Peyer's patch (tissue), 4 donors: ENCODE data around the gene PTPRU. TPM values are rescaled to one million over a fixed set of nuclear protein-coding genes. Genes with fewer than 3 reads are reported as not detected.

Source experiments
- DNase-seq, 3 donors: peaks; one replicate each; pipeline ENCODE4 v3.0.0-alpha.2; 2017 to 2019
- H3K27ac ChIP-seq, 4 donors: fragments of 200-600 bp; sonication (generic); one replicate each; pipeline ENCODE4 v1.5.1; 2016 to 2019
- H3K27me3 ChIP-seq, 2 donors: fragments of 200-600 bp; sonication (generic); one replicate each; pipeline ENCODE4 v1.5.1; 2019
- H3K36me3 ChIP-seq, 3 donors: fragments of 200-600 bp; sonication (generic); one replicate each; pipeline ENCODE4 v1.5.1; 2016 to 2019
- H3K4me1 ChIP-seq, 4 donors: fragments of 200-600 bp; sonication (generic); one replicate each; pipeline ENCODE4 v1.5.1; 2016 to 2019
- H3K4me3 ChIP-seq, 4 donors: fragments of 200-600 bp; sonication (generic); 1 replicate in 3 of 4; 2 replicates in 1 of 4; pipeline ENCODE4 v1.5.1; 2016 to 2019; ENCODE audit warnings: mild to moderate bottlenecking in 1 of 4
- H3K9me3 ChIP-seq, 4 donors: fragments of 200-600 bp; sonication (generic); one replicate each; pipeline ENCODE4 v1.5.1; 2016 to 2019; ENCODE audit warnings: mild to moderate bottlenecking in 1 of 4
- CTCF ChIP-seq, 6 experiments: fragments of 450-650 bp in 4 of 6; fragments of 200-600 bp in 2 of 6; sonication (generic) in 1 of 6; IDR thresholded peaks; one replicate each; pipeline ENCODE4 v1.5.1; 2017 to 2019; ENCODE audit warnings: antibody characterized with exemption in 6 of 6, mild to moderate bottlenecking in 3 of 6, moderate library complexity in 1 of 6
- POLR2A ChIP-seq, 2 donors: fragments of 450-650 bp; IDR thresholded peaks; one replicate each; pipeline ENCODE4 v1.5.1; 2017; ENCODE audit warnings: antibody characterized with exemption in 2 of 2, mild to moderate bottlenecking in 2 of 2, moderate library complexity in 2 of 2
- total RNA-seq, 4 donors: library from RNA; depleted of rRNA; stranded (reverse); fragments of >200 nt; gene quantifications; one replicate each; pipeline ENCODE4 v1.1.0, GENCODE V29; 2016

Gene PTPRU
- total RNA-seq, 4 donors from 2014 or later: 0.18 to 5.0 (median 4.0) TPM

GRCh38 chr1:29364101-29364678 lies 127.9 kb downstream of the PTPRU start:
- Histone ChIP-seq H3K4me1 (no peaks in the 10 kb centered on the region), H3K27ac (no peak overlapping the region), H3K27me3 (no peaks in the 10 kb centered on the region), H3K9me3 (no peaks in the 10 kb centered on the region), H3K4me3 (no peak overlapping the region), H3K36me3 (no peaks in the 10 kb centered on the region)
- peak in 1 of 3 donors; percentile 18 for DNase-seq
- TF ChIP-seq POLR2A (IDR thresholded peaks at IDR 0.05) (no peak), CTCF (IDR thresholded peaks at IDR 0.05) (no peak)

- Histone ChIP-seq H3K36me3 (no peaks in the 10 kb centered on the region), H3K27me3 (no peaks in the 10 kb centered on the region), H3K9me3 (no peaks in the 10 kb centered on the region), H3K4me3 (no peak overlapping the region), H3K4me1 (no peaks in the 10 kb centered on the region), H3K27ac (no peak overlapping the region)
- TF ChIP-seq POLR2A (IDR thresholded peaks at IDR 0.05): no peak
- no peak for TF ChIP-seq CTCF (IDR thresholded peaks at IDR 0.05)
- DNase-seq: peak in 1 of 3 donors; percentile 30
Observed at GRCh38 chr1:29365906-29366670, 129.8 kb downstream of the PTPRU start.

- peak in 1 of 3 donors; percentile 25 for DNase-seq
- H3K27me3 ChIP-seq: no peaks in the 10 kb centered on the region
- no peak overlapping the region for H3K27ac ChIP-seq
Observed at GRCh38 chr1:29368936-29369932, 132.9 kb downstream of the PTPRU start.

DNA sequence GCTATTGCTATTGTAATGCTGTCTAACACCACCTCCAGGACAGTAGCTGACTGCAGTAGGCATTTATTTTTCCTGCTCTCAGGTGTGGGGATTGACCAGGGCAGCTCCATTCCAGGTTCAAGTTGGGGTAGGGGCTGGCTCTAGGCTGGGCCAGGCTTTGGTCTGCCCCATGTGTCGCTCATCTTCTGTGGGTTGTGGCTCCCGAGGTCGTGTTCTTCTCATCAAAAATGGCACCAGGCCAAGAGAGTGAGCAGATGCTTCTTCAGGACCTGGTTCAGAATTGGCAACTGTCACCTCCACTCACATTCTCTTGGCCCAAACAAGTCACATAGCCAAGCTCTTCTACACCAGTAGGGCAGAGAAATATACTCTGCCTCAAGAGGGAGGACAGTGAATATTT lies 133.7 kb downstream of the PTPRU start:
- Histone ChIP-seq H3K36me3 (no peaks in the 10 kb centered on the region), H3K27ac (no peak overlapping the region), H3K27me3 (no peaks in the 10 kb centered on the region), H3K9me3 (no peaks in the 10 kb centered on the region), H3K4me1 (no peaks in the 10 kb centered on the region), H3K4me3 (no peak overlapping the region)
- TF ChIP-seq POLR2A (IDR thresholded peaks at IDR 0.05) (no peak), CTCF (IDR thresholded peaks at IDR 0.05) (no peak)
- DNase-seq: peak in 1 of 3 donors; percentile 21

More at GRCh38 chr1:29368936-29369932, 132.9 kb downstream of the PTPRU start:
- no peaks in the 10 kb centered on the region for H3K36me3 ChIP-seq
- TF ChIP-seq CTCF (IDR thresholded peaks at IDR 0.05): no peak
- TF ChIP-seq POLR2A (IDR thresholded peaks at IDR 0.05): no peak
- no peak overlapping the region for H3K4me3 ChIP-seq
- H3K9me3 ChIP-seq: no peaks in the 10 kb centered on the region
- H3K4me1 ChIP-seq: no peaks in the 10 kb centered on the region

- TF ChIP-seq POLR2A (IDR thresholded peaks at IDR 0.05): no peak
- no peak for TF ChIP-seq CTCF (IDR thresholded peaks at IDR 0.05)
- Histone ChIP-seq H3K4me1 (no peaks in the 10 kb centered on the region), H3K9me3 (no peaks in the 10 kb centered on the region), H3K27ac (no peak overlapping the region), H3K27me3 (no peaks in the 10 kb centered on the region), H3K4me3 (no peak overlapping the region), H3K36me3 (no peaks in the 10 kb centered on the region)
- peak in 1 of 3 donors; percentile 2 for DNase-seq
Observed at GRCh38 chr1:29371332-29371731, 135.0 kb downstream of the PTPRU start.
